GM23338 (cell line): ENCODE results near the gene CCL27. TPM values are rescaled to one million over a fixed set of nuclear protein-coding genes. Genes with fewer than 3 reads are reported as not detected.

Experiments used
- ATAC-seq: fragments of 200-7000 bp; cut with Tn5 transposase; 3 replicates; pipeline ENCODE4 v1.9.1; 2020
- DNase-seq: peaks from one replicate; pipeline ENCODE4 v3.0.0-alpha.2; 2015; ENCODE audit warnings: low spot score
- H2AFZ ChIP-seq: fragments of 200-600 bp; sonication (generic); 2 replicates; pipeline ENCODE4 v1.8.0; 2016; ENCODE audit warnings: antibody characterized with exemption, mild to moderate bottlenecking, moderate library complexity
- H3F3A ChIP-seq: fragments of 200-600 bp; sonication (generic); replicated peaks from 2 replicates; pipeline ENCODE4 v1.8.0; 2017; ENCODE audit warnings: antibody characterized with exemption, mixed run types, low read depth
- H3K27ac ChIP-seq: fragments of 200-600 bp; sonication (generic); 2 replicates; pipeline ENCODE4 v1.6.1; 2016; ENCODE audit warnings: low read depth
- H3K27me3 ChIP-seq: fragments of 200-600 bp; sonication (generic); 2 replicates; pipeline ENCODE4 v1.8.0; 2016; ENCODE audit warnings: mild to moderate bottlenecking, mixed run types, moderate library complexity; ENCODE audit not compliant: insufficient read depth
- H3K36me3 ChIP-seq: fragments of 200-600 bp; sonication (generic); 2 replicates; pipeline ENCODE4 v1.8.0; 2016; ENCODE audit warnings: mild to moderate bottlenecking; ENCODE audit not compliant: insufficient read depth
- H3K4me1 ChIP-seq: fragments of 200-600 bp; sonication (generic); 2 replicates; pipeline ENCODE4 v1.8.0; 2016; ENCODE audit warnings: mild to moderate bottlenecking, moderate library complexity; ENCODE audit not compliant: insufficient read depth
- H3K4me2 ChIP-seq: fragments of 200-600 bp; sonication (generic); 2 replicates; pipeline ENCODE4 v1.7.1; 2017; ENCODE audit warnings: mixed run types
- H3K4me3 ChIP-seq: fragments of 200-600 bp; sonication (generic); 2 replicates; pipeline ENCODE4 v1.6.1; 2016; ENCODE audit warnings: mixed run types
- H3K79me2 ChIP-seq: fragments of 200-600 bp; sonication (generic); replicated peaks from 2 replicates; pipeline ENCODE4 v1.8.0; 2017; ENCODE audit warnings: mild to moderate bottlenecking; ENCODE audit not compliant: insufficient read depth
- H3K9me2 ChIP-seq: fragments of 200-600 bp; sonication (generic); 2 replicates; pipeline ENCODE4 v1.8.0; 2017; ENCODE audit not compliant: insufficient read depth
- H4K20me1 ChIP-seq: fragments of 200-600 bp; sonication (generic); replicated peaks from 2 replicates; pipeline ENCODE4 v1.8.0; 2017; ENCODE audit warnings: mild to moderate bottlenecking; ENCODE audit not compliant: insufficient read depth
- H3K27ac Mint-ChIP-seq: 2 replicates; pipeline ENCODE4 v1.8.0; 2020; ENCODE audit warnings: inconsistent platforms, mild to moderate bottlenecking, moderate library complexity, mixed read lengths
- H3K27me3 Mint-ChIP-seq: 3 replicates; pipeline ENCODE4 v1.8.0; 2022; ENCODE audit warnings: low read depth, mild to moderate bottlenecking, moderate library complexity, mixed read lengths, inconsistent platforms; ENCODE audit not compliant: insufficient read depth, poor library complexity
- H3K36me3 Mint-ChIP-seq: 3 replicates; pipeline ENCODE4 v1.8.0; 2021; ENCODE audit warnings: low read depth, mild to moderate bottlenecking, inconsistent platforms, moderate library complexity, mixed read lengths
- H3K4me1 Mint-ChIP-seq: 3 replicates; pipeline ENCODE4 v1.8.0; 2020; ENCODE audit warnings: mild to moderate bottlenecking, inconsistent platforms, mixed read lengths
- H3K4me3 Mint-ChIP-seq: 3 replicates; pipeline ENCODE4 v1.8.0; 2021; ENCODE audit warnings: moderate library complexity, mild to moderate bottlenecking, inconsistent platforms, mixed read lengths
- H3K9me3 Mint-ChIP-seq: 3 replicates; pipeline ENCODE4 v1.8.0; 2020; ENCODE audit warnings: moderate library complexity, mild to moderate bottlenecking, inconsistent platforms, mixed read lengths
- EZH2 ChIP-seq: fragments of 200-600 bp; sonication (generic); IDR thresholded peaks from one replicate; pipeline ENCODE4 v1.8.0; 2017; ENCODE audit warnings: antibody characterized with exemption, mild to moderate bottlenecking, low read depth; ENCODE audit not compliant: unreplicated experiment
- polyA plus RNA-seq: library from polyadenylated mRNA; unstranded; fragments of >200 nt; fragmentation: Nextera tagmentation; extraction: Ambion mirVana; gene quantifications from 2 replicates; pipeline ENCODE4 v1.2.1, GENCODE V29; 2016
- small RNA-seq: library from RNA; depleted of rRNA; stranded (forward); fragments of <200 nt; gene quantifications from one replicate; pipeline ENCODE3, GENCODE V24; 2014; ENCODE audit warnings: low replicate concordance
- total RNA-seq: library from RNA; depleted of rRNA; stranded (reverse); fragments of >200 nt; shearing (Covaris generic); gene quantifications from 2 replicates; pipeline ENCODE4 v1.2.3, GENCODE V29; 2014; rRNA removed
- TF ChIP-seq, protein P1 (sequence below), 2 experiments: fragments of 200-600 bp in 1 of 2; sonication (generic) in 1 of 2; conservative IDR thresholded peaks; 2 replicates each; pipeline versions ENCODE4 v1.5.1 to v1.6.1; 2016 to 2017; ENCODE audit warnings: antibody characterized with exemption in 2 of 2, low read depth in 2 of 2, mild to moderate bottlenecking in 2 of 2, moderate library complexity in 1 of 2
- TF ChIP-seq, protein P2 (sequence below): fragments of 250-450 bp; sonication (Bioruptor Pico); IDR thresholded peaks from 2 replicates; pipeline ENCODE4 v1.5.0; 2020; ENCODE audit warnings: mild to moderate bottlenecking, moderate library complexity

Gene CCL27
- total and polyA plus RNA-seq, 2 experiments from 2014 or later, result not detected

DNA sequence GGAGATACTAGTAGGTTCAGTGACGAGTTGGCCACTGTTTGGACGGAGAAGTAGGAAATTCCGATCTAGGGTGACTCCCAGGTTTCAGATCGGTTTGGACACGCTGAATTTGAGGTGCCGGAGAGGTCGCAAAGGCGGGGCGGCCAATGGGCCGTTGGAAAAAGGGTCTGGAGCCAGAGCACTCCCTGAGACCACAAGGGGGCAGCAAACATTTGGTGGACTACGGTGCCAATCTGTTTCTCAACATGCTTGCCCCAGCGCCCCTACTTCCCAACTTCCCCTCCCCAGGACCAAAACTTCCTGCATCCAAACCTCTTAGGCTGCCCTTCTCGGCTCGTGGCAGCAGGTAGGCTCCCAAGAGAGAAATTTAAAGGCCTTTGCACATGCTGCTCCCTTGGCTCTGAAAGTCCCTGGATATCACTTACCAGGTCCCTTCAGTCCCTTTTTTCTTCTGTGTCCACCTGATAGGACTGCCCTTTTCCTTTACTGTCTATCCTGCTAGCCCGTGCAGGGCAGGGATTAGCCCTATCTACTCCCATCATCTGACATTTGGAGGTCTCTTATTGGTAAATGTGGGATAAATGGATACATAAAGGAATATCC, 49.6 kb downstream of the CCL27 start:
- Mint-ChIP-seq H3K4me1 (peaks cover 11% of the 10 kb centered on the region), H3K27me3 (peaks cover 19% of the 10 kb centered on the region), H3K27ac (no peak overlapping the region), H3K4me3 (peak overlapping the region; percentile 93), H3K36me3 (no peaks in the 10 kb centered on the region), H3K9me3 (no peaks in the 10 kb centered on the region)
- no peaks in the 10 kb centered on the region for H3K36me3 ChIP-seq
- peaks cover 7% of the 10 kb centered on the region; the same call in 1 of the 2 replicates for H3K4me1 ChIP-seq
- TF ChIP-seq, protein P1, sequence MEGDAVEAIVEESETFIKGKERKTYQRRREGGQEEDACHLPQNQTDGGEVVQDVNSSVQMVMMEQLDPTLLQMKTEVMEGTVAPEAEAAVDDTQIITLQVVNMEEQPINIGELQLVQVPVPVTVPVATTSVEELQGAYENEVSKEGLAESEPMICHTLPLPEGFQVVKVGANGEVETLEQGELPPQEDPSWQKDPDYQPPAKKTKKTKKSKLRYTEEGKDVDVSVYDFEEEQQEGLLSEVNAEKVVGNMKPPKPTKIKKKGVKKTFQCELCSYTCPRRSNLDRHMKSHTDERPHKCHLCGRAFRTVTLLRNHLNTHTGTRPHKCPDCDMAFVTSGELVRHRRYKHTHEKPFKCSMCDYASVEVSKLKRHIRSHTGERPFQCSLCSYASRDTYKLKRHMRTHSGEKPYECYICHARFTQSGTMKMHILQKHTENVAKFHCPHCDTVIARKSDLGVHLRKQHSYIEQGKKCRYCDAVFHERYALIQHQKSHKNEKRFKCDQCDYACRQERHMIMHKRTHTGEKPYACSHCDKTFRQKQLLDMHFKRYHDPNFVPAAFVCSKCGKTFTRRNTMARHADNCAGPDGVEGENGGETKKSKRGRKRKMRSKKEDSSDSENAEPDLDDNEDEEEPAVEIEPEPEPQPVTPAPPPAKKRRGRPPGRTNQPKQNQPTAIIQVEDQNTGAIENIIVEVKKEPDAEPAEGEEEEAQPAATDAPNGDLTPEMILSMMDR (conservative IDR thresholded peaks at IDR 0.05; ENCODE audit: low read depth in 2 of 2), result peak; percentile 79 to 87
- TF ChIP-seq, protein P2, sequence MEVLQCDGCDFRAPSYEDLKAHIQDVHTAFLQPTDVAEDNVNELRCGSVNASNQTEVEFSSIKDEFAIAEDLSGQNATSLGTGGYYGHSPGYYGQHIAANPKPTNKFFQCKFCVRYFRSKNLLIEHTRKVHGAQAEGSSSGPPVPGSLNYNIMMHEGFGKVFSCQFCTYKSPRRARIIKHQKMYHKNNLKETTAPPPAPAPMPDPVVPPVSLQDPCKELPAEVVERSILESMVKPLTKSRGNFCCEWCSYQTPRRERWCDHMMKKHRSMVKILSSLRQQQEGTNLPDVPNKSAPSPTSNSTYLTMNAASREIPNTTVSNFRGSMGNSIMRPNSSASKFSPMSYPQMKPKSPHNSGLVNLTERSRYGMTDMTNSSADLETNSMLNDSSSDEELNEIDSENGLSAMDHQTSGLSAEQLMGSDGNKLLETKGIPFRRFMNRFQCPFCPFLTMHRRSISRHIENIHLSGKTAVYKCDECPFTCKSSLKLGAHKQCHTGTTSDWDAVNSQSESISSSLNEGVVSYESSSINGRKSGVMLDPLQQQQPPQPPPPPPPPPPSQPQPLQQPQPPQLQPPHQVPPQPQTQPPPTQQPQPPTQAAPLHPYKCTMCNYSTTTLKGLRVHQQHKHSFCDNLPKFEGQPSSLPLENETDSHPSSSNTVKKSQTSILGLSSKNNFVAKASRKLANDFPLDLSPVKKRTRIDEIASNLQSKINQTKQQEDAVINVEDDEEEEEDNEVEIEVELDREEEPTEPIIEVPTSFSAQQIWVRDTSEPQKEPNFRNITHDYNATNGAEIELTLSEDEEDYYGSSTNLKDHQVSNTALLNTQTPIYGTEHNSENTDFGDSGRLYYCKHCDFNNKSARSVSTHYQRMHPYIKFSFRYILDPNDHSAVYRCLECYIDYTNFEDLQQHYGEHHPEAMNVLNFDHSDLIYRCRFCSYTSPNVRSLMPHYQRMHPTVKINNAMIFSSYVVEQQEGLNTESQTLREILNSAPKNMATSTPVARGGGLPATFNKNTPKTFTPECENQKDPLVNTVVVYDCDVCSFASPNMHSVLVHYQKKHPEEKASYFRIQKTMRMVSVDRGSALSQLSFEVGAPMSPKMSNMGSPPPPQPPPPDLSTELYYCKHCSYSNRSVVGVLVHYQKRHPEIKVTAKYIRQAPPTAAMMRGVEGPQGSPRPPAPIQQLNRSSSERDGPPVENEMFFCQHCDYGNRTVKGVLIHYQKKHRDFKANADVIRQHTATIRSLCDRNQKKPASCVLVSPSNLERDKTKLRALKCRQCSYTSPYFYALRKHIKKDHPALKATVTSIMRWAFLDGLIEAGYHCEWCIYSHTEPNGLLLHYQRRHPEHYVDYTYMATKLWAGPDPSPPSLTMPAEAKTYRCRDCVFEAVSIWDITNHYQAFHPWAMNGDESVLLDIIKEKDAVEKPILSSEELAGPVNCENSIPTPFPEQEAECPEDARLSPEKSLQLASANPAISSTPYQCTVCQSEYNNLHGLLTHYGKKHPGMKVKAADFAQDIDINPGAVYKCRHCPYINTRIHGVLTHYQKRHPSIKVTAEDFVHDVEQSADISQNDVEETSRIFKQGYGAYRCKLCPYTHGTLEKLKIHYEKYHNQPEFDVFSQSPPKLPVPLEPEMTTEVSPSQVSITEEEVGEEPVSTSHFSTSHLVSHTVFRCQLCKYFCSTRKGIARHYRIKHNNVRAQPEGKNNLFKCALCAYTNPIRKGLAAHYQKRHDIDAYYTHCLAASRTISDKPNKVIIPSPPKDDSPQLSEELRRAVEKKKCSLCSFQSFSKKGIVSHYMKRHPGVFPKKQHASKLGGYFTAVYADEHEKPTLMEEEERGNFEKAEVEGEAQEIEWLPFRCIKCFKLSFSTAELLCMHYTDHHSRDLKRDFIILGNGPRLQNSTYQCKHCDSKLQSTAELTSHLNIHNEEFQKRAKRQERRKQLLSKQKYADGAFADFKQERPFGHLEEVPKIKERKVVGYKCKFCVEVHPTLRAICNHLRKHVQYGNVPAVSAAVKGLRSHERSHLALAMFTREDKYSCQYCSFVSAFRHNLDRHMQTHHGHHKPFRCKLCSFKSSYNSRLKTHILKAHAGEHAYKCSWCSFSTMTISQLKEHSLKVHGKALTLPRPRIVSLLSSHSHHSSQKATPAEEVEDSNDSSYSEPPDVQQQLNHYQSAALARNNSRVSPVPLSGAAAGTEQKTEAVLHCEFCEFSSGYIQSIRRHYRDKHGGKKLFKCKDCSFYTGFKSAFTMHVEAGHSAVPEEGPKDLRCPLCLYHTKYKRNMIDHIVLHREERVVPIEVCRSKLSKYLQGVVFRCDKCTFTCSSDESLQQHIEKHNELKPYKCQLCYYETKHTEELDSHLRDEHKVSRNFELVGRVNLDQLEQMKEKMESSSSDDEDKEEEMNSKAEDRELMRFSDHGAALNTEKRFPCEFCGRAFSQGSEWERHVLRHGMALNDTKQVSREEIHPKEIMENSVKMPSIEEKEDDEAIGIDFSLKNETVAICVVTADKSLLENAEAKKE, result no peak
- peak; percentile 0 for TF ChIP-seq EZH2
- no peaks in the 10 kb centered on the region for H3K9me2 ChIP-seq
- no peaks in the 10 kb centered on the region for H4K20me1 ChIP-seq
- peaks cover 5% of the 10 kb centered on the region for H3K27me3 ChIP-seq
- no peaks in the 10 kb centered on the region for H3K79me2 ChIP-seq
- H3K27ac ChIP-seq, result no peak overlapping the region
- H2AFZ ChIP-seq, result peak overlapping the region; percentile 97
- ATAC-seq, result peak; percentile 81
- H3K4me2 ChIP-seq, result peak overlapping the region; percentile 94
- 0 out of 2 replicates have a peak, but pooled peaks cover 3% of the 10 kb centered on the region for H3F3A ChIP-seq
- peak overlapping the region; percentile 86 for H3K4me3 ChIP-seq
- peak; percentile 96 for DNase-seq

Small RNA genes within 50 kb of the gene (small RNA-seq; reads per million reads assigned to genes)
- not detected for gene CCL27

Other genes starting within 250 kb of the CCL27 start
- gene FAM219A, start 204.1 kb downstream of the CCL27 start, total RNA-seq, result 6.1 and 7.2 TPM in 2 replicates
- gene FAM219A, start 204.1 kb downstream of the CCL27 start, polyA plus RNA-seq, result 3.3 and 3.8 TPM in 2 replicates
- 0.19 and 1.0 TPM in 2 replicates for gene DNAI1, start 203.9 kb downstream of the CCL27 start, total RNA-seq
- gene DNAI1, start 203.9 kb downstream of the CCL27 start, polyA plus RNA-seq, result 0.82 and 1.1 TPM in 2 replicates
- 9.2 and 13.8 TPM in 2 replicates for gene ENHO, start 139.7 kb downstream of the CCL27 start, total RNA-seq
- gene ENHO, start 139.7 kb downstream of the CCL27 start, polyA plus RNA-seq, result 17.5 and 19.7 TPM in 2 replicates
- gene CNTFR, start 72.9 kb downstream of the CCL27 start, total RNA-seq, result 1.1 and 1.9 TPM in 2 replicates
- 0.59 and 0.73 TPM in 2 replicates for gene CNTFR, start 72.9 kb downstream of the CCL27 start, polyA plus RNA-seq
- gene RPP25L, start 50.6 kb downstream of the CCL27 start, total RNA-seq, result 19.9 and 25.1 TPM in 2 replicates
- gene RPP25L, start 50.6 kb downstream of the CCL27 start, polyA plus RNA-seq, result 16.4 and 18.5 TPM in 2 replicates
- gene DCTN3, start 42.2 kb downstream of the CCL27 start, total RNA-seq, result 12.9 and 20.6 TPM in 2 replicates
- gene DCTN3, start 42.2 kb downstream of the CCL27 start, polyA plus RNA-seq, result 17.9 and 23.2 TPM in 2 replicates
- 0.49 TPM in 1 of 2 replicates, not detected in the other for gene ARID3C, start 33.6 kb downstream of the CCL27 start, total RNA-seq
- not detected in 2 replicates for gene ARID3C, start 33.6 kb downstream of the CCL27 start, polyA plus RNA-seq
- gene SIGMAR1, start 24.9 kb downstream of the CCL27 start, total RNA-seq, result 104 and 167 TPM in 2 replicates
- 76.4 and 82.3 TPM in 2 replicates for gene SIGMAR1, start 24.9 kb downstream of the CCL27 start, polyA plus RNA-seq
- gene GALT, start 16.0 kb downstream of the CCL27 start, total RNA-seq, result 14.5 and 31.5 TPM in 2 replicates
- gene GALT, start 16.0 kb downstream of the CCL27 start, polyA plus RNA-seq, result 31.6 and 35.1 TPM in 2 replicates
- 4.9 and 5.8 TPM in 2 replicates for gene IL11RA, start 10.5 kb downstream of the CCL27 start, total RNA-seq
- 3.1 and 4.0 TPM in 2 replicates for gene IL11RA, start 10.5 kb downstream of the CCL27 start, polyA plus RNA-seq
- not detected in 2 replicates for gene CCL19, start 28.6 kb upstream of the CCL27 start, total RNA-seq
- gene CCL19, start 28.6 kb upstream of the CCL27 start, polyA plus RNA-seq, result not detected in 2 replicates
- not detected in 2 replicates for gene CCL21, start 47.5 kb upstream of the CCL27 start, total RNA-seq
- gene CCL21, start 47.5 kb upstream of the CCL27 start, polyA plus RNA-seq, result not detected in 2 replicates